ENCODE measurements around the gene PSMD13. TPM values are rescaled to one million over a fixed set of nuclear protein-coding genes. Genes with fewer than 3 reads are reported as not detected.

PSMD13 gene
- total and polyA plus RNA-seq, 2 of the 4 experiments (the other 2 are of a cell fraction) = 177 to 217 TPM

DNA sequence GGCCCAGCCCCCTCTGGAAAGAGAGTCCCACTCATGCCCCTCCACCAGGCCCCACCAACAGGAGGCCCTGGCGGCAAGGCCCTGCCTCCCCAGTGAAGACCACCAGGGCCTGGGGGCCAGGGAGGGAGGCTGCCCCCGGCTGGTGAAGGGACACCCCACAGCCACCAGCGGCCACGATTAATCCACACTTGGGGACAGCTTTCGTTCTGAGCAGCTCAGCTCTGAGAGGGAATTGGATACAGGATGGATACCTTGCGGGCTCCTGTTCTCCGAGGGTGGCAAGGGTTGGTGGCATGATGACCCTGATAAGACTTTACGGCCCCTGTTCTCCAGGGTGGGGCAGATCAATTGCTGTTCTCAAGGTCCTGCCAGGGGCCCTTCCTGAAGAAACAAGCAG, 34.5 kb downstream of the PSMD13 start:
- H3K56ac ChIP-seq (ENCODE audit: extremely low read depth, insufficient read depth, low read length) = no peak overlapping the region
- intact Hi-C loops (cut with micrococcal nuclease) (no loop called here), dilution Hi-C loops (cut with HindIII; ENCODE audit: low sequenced_read_pairs, unreplicated experiment) (no loop called here), in situ Hi-C loops (cut with MboI; ENCODE audit: low sequenced_read_pairs) (no loop called here)
- H4K20me1 ChIP-seq (ENCODE audit: insufficient read depth, low read length) = no peaks in the 10 kb centered on the region
- H2AK9ac ChIP-seq (replicated peaks; ENCODE audit: low read depth, low read length, poor library complexity) = no peak overlapping the region
- no peak overlapping the region for H2AFZ ChIP-seq (replicated peaks; ENCODE audit: low read length, poor library complexity)
- no peaks in the 10 kb centered on the region for H3K4me1 ChIP-seq (ENCODE audit: control insufficient read depth, insufficient read depth, low read length)
- no peak overlapping the region for H4K91ac ChIP-seq (ENCODE audit: insufficient read depth, low read depth, low read length)
- no peak overlapping the region for H3K14ac ChIP-seq (replicated peaks; ENCODE audit: low read depth, low read length)
- no peaks in the 10 kb centered on the region for H3K79me1 ChIP-seq (ENCODE audit: low read depth in 1 of 2, low read length in 2 of 2)
- H3K23ac ChIP-seq (ENCODE audit: low read depth, low read length) = no peak overlapping the region
- no peak overlapping the region for H4K8ac ChIP-seq (ENCODE audit: low read depth in 2 of 2, low read length in 2 of 2)
- no peak overlapping the region for H4K5ac ChIP-seq (ENCODE audit: low read depth, low read length)
- H3K9me3 ChIP-seq (ENCODE audit: control insufficient read depth, insufficient read depth, low read length) = peaks cover 2% of the 10 kb centered on the region; the same call in 1 of the 2 replicates
- H2BK15ac ChIP-seq (ENCODE audit: low read depth, low read length) = no peak overlapping the region
- no peaks in the 10 kb centered on the region for H3K9me1 ChIP-seq (ENCODE audit: insufficient read depth, low read length)
- H3K9ac ChIP-seq (ENCODE audit: low read depth, low read length) = no peak overlapping the region
- BruUV-seq (replicated peaks) = no TSS peak
- H3K18ac ChIP-seq (ENCODE audit: low read depth, low read length) = no peak overlapping the region
- no CpG with 5 or more reads among the region's 8 CpGs for WGBS, 2 experiments (ENCODE audit: extremely low coverage in 2 of 2, insufficient read length in 1 of 2)
- no peak overlapping the region for H2BK5ac ChIP-seq (ENCODE audit: low read depth, low read length, poor library complexity, severe bottlenecking)
- ATAC-seq (ENCODE audit: low read depth) = no peak
- H3K27me3 ChIP-seq (ENCODE audit: control insufficient read depth, insufficient read depth, low read length) = peaks cover 42% of the 10 kb centered on the region
- no peaks in the 10 kb centered on the region for H3K36me3 ChIP-seq (ENCODE audit: control insufficient read depth, insufficient read depth, low read length)
- no peak overlapping the region for H2BK120ac ChIP-seq (ENCODE audit: low read depth, low read length)
- no peak overlapping the region for H3K4ac ChIP-seq (ENCODE audit: low read depth, low read length)
- POLR2A ChIA-PET (ENCODE audit: unreplicated experiment) = no interaction called here
- TF ChIP-seq RFX5 (IDR thresholded peaks at IDR 0.05; ENCODE audit: low read depth, low read length) = no peak
- no peak for TF ChIP-seq BHLHE40 (IDR thresholded peaks at IDR 0.05; ENCODE audit: low read depth, low read length)
- TF ChIP-seq CTCF (conservative IDR thresholded peaks at IDR 0.05; ENCODE audit: low read depth, low read length) = no peak
- TF ChIP-seq NFE2L2 (IDR thresholded peaks at IDR 0.05; ENCODE audit: low read depth, low read length) = no peak
- no peak for TF ChIP-seq RAD21 (IDR thresholded peaks at IDR 0.05; ENCODE audit: low read length)
- no peak for TF ChIP-seq MXI1 (IDR thresholded peaks at IDR 0.05; ENCODE audit: borderline replicate concordance, low read depth, low read length)
- TF ChIP-seq RCOR1 (IDR thresholded peaks at IDR 0.05; ENCODE audit: insufficient replicate concordance, low read length) = no peak
- TF ChIP-seq MAZ (IDR thresholded peaks at IDR 0.05; ENCODE audit: borderline replicate concordance, low read depth, low read length) = no peak
- no peak for TF ChIP-seq CEBPB (IDR thresholded peaks at IDR 0.05; ENCODE audit: low read depth, low read length)
- TF ChIP-seq SMC3 (IDR thresholded peaks at IDR 0.05; ENCODE audit: low read depth, low read length) = no peak
- TF ChIP-seq, protein P1, sequence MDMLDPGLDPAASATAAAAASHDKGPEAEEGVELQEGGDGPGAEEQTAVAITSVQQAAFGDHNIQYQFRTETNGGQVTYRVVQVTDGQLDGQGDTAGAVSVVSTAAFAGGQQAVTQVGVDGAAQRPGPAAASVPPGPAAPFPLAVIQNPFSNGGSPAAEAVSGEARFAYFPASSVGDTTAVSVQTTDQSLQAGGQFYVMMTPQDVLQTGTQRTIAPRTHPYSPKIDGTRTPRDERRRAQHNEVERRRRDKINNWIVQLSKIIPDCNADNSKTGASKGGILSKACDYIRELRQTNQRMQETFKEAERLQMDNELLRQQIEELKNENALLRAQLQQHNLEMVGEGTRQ (IDR thresholded peaks at IDR 0.05; ENCODE audit: low read depth, low read length) = no peak
- no peak for TF ChIP-seq FOS (IDR thresholded peaks at IDR 0.05; ENCODE audit: low read depth, low read length)
- TF ChIP-seq, protein P2, sequence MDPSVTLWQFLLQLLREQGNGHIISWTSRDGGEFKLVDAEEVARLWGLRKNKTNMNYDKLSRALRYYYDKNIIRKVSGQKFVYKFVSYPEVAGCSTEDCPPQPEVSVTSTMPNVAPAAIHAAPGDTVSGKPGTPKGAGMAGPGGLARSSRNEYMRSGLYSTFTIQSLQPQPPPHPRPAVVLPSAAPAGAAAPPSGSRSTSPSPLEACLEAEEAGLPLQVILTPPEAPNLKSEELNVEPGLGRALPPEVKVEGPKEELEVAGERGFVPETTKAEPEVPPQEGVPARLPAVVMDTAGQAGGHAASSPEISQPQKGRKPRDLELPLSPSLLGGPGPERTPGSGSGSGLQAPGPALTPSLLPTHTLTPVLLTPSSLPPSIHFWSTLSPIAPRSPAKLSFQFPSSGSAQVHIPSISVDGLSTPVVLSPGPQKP (IDR thresholded peaks at IDR 0.05; ENCODE audit: borderline replicate concordance, low read depth, low read length) = no peak
- no peak overlapping the region for H3K27ac ChIP-seq (ENCODE audit: insufficient read depth, low read length)
- no peak for DNase-seq
- H2BK20ac ChIP-seq (ENCODE audit: low read depth, low read length) = no peak overlapping the region
- H2AK5ac ChIP-seq (ENCODE audit: low read depth, low read length) = no peak overlapping the region
- CTCF ChIA-PET = no interaction called here
- no peak overlapping the region for H3K4me2 ChIP-seq (ENCODE audit: low read depth, low read length)
- no peak overlapping the region for H3K4me3 ChIP-seq (ENCODE audit: insufficient read depth, low read depth, low read length)
